AG04450 (cell line): ENCODE measurements around the gene LHX2. TPM values are rescaled to one million over a fixed set of nuclear protein-coding genes. Genes with fewer than 3 reads are reported as not detected.
A peak's percentile ranks its signal among the peaks of the same experiment; 100 is the strongest.

Source experiments
- CTCF ChIA-PET: fragments of 300-600, 350-600 bp; formaldehyde crosslinking; extraction: SDS; loops from one replicate; lab custom pipeline; 2022; ENCODE audit warnings: antibody characterized with exemption, inconsistent platforms; lab: Charles Lee
- POLR2A ChIA-PET: fragments of 350-600 bp; formaldehyde crosslinking; extraction: SDS; loops from one replicate; lab custom pipeline; 2021; ENCODE audit warnings: antibody characterized with exemption, inconsistent platforms; lab: Yijun Ruan, JAX
- DNase-seq: peaks from one replicate; pipeline ENCODE4 v3.0.0-alpha.2; 2011; ENCODE audit warnings: low read depth, low spot score
- H3K27ac ChIP-seq: one replicate; pipeline ENCODE4 v1.5.1; 2012; ENCODE audit warnings: low read depth, low read length, control low read depth
- H3K27me3 ChIP-seq: one replicate; pipeline ENCODE4 v1.6.0; 2012; ENCODE audit warnings: low read length; ENCODE audit not compliant: control insufficient read depth, insufficient read depth
- H3K4me3 ChIP-seq: 2 replicates; pipeline ENCODE4 v1.5.1; 2011; ENCODE audit warnings: mild to moderate bottlenecking, low read depth, low read length, control low read depth
- H3K9me3 ChIP-seq: 2 replicates; pipeline ENCODE4 v1.5.1; 2012; ENCODE audit warnings: low read length; ENCODE audit not compliant: control insufficient read depth, insufficient read depth
- CTCF ChIP-seq: IDR thresholded peaks from 2 replicates; pipeline ENCODE4 v1.5.1; 2011; ENCODE audit warnings: low read depth, low read length, control low read depth, inconsistent platforms
- polyA plus RNA-seq: library from polyadenylated mRNA; depleted of rRNA; stranded (reverse); fragments of >200 nt; gene quantifications from 2 replicates; pipeline ENCODE4 v1.2.3, GENCODE V29; 2011

Gene LHX2
- polyA plus RNA-seq, 1 experiment, result not detected

DNA sequence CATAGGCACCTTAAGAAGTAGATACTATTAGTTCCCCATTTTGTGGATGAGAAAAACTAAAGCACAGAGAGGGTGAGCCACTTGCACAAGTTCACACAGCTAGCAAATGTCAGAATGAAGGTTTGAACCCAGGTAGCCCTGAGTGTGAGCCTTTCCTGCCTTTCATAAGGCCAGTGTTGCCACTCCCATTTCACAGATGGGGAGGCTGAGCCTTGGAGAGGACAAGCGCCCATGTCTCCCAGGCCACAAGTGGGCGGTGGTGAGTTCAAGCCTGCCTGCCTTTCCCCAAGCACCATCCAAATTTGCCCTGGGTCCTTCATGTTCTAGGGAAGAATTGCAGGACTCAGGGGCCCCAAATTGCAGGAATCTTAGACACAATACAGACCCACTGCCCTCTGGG lies 50.6 kb downstream of the LHX2 start:
- H3K9me3 ChIP-seq, result no peaks in the 10 kb centered on the region; the same call in 1 of the 2 replicates
- ChIA-PET POLR2A (no interaction called here), CTCF (interaction anchor here (2.7 kb wide), 1 partner anchor 21 kb away, joined by 9 read pairs; no protein-coding TSS in a partner anchor)
- no peak overlapping the region for H3K4me3 ChIP-seq
- H3K27ac ChIP-seq, result no peak overlapping the region
- TF ChIP-seq CTCF, result peak; percentile 20
- DNase-seq, result no peak
- H3K27me3 ChIP-seq, result peaks cover 39% of the 10 kb centered on the region

DNA sequence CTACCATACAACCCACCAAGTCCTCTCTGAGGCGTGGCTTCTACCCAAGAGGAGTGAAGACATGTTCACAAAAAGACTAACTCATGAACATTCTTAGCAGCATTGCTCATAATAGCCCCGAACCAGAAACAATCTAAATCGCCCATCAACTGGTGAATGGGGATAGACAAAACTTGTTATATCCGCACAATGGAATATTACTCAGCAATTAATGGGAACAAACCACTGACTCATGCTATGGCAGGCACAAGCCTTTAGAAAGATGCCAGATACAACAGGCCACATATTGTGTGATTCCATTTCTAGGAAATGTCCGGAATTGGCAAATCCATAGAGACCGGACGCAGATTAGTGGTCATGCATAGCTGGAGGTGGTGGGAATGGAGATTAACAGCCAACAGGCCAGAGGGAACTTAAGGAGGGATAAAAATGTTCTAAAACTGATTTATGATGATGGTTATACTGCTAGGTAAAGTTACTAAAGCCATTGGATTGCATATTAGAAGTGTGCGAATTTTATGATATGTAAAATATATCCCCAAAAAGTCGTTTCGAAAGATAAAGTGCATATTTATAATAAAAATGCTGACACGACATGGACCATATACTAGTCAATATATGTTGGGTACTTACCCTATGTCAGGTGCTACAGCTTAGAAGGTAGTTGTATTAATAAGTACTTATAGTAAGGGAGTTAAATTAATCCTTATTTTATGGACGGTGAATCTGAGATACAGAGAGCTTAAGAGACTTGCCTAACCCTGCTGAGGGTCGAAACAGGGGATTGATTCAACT lies 55.4 kb downstream of the LHX2 start:
- peaks cover 26% of the 10 kb centered on the region for H3K27me3 ChIP-seq

DNA sequence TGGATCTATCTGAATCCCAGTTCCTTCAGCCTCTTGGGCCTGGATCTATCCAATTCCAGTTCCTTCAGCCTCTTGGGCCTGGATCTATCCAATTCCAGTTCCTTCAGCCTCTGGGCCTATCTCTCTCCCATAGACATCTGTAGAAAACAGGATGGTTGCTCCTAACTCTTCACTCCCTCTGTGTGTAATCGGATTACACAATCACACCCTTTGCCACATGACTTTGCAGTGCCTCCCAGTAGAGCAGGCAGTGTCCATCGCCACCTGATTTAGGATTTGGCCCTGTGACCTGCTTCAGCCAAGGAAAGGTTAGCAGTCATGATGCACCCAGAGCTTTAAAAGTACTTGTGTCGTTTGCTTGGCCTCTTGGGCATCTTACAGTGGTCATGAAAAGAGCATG lies 56.7 kb downstream of the LHX2 start:
- no peak for TF ChIP-seq CTCF
- Histone ChIP-seq H3K9me3 (peaks cover 2% of the 10 kb centered on the region), H3K4me3 (no peak overlapping the region), H3K27ac (no peak overlapping the region), H3K27me3 (peaks cover 22% of the 10 kb centered on the region)
- POLR2A ChIA-PET, result no interaction called here
- CTCF ChIA-PET, result interaction anchor here (0.8 kb wide), 1 partner anchor 58 kb away, joined by 3 read pairs; no protein-coding TSS in a partner anchor
- DNase-seq, result no peak

More for the DNA sequence above, 55.4 kb downstream of the LHX2 start:
- DNase-seq, result no peak
- TF ChIP-seq CTCF, result no peak
- POLR2A ChIA-PET, result no interaction called here
- CTCF ChIA-PET, result no interaction called here
- H3K27ac ChIP-seq, result no peak overlapping the region
- H3K9me3 ChIP-seq, result peaks cover 2% of the 10 kb centered on the region
- no peak overlapping the region for H3K4me3 ChIP-seq

- CTCF ChIA-PET, result no interaction called here
- H3K27ac ChIP-seq, result no peak overlapping the region
- no peak overlapping the region for H3K4me3 ChIP-seq
- POLR2A ChIA-PET, result no interaction called here
- DNase-seq, result no peak
- H3K27me3 ChIP-seq, result peaks cover 26% of the 10 kb centered on the region
- TF ChIP-seq CTCF, result no peak
- H3K9me3 ChIP-seq, result no peaks in the 10 kb centered on the region
These were observed 63.2 kb downstream of the LHX2 start for GRCh38 chr9:124074746-124075145.

- peaks cover 20% of the 10 kb centered on the region for H3K27me3 ChIP-seq
- ChIA-PET POLR2A (no interaction called here), CTCF (no interaction called here)
- DNase-seq, result no peak
- TF ChIP-seq CTCF, result no peak
- H3K9me3 ChIP-seq, result no peaks in the 10 kb centered on the region
- no peak overlapping the region for H3K4me3 ChIP-seq
- no peak overlapping the region for H3K27ac ChIP-seq
These were observed 64.2 kb downstream of the LHX2 start for GRCh38 chr9:124075761-124076160.
